Neural cell (in vitro differentiated cells): ENCODE measurements around the gene NME3. TPM values are rescaled to one million over a fixed set of nuclear protein-coding genes. Genes with fewer than 3 reads are reported as not detected.

Source experiments
- H2AFZ ChIP-seq: fragments of 200-600, 300-800 bp; sonication (generic), shearing (Covaris generic); 2 replicates; pipeline ENCODE4 v1.6.0; 2014; ENCODE audit warnings: low read depth, mild to moderate bottlenecking, antibody characterized with exemption, low read length, moderate library complexity
- H3F3A ChIP-seq: fragments of 200-600 bp; shearing (Covaris generic); 2 replicates; pipeline ENCODE4 v1.6.1; 2016; ENCODE audit warnings: mild to moderate bottlenecking, moderate library complexity, mixed read lengths, antibody characterized with exemption, low read length; ENCODE audit not compliant: insufficient read depth, poor library complexity, severe bottlenecking
- H3K27ac ChIP-seq: fragments of 200-600, 300-800 bp; sonication (generic), shearing (Covaris generic); 2 replicates; pipeline ENCODE4 v1.5.1; 2014; ENCODE audit warnings: mild to moderate bottlenecking, low read length, moderate library complexity
- H3K27me3 ChIP-seq: fragments of 300-800, 200-600 bp; sonication (generic), shearing (Covaris generic); 2 replicates; pipeline ENCODE4 v1.6.0; 2014; ENCODE audit warnings: mild to moderate bottlenecking, low read depth, low read length, moderate library complexity; ENCODE audit not compliant: insufficient read depth
- H3K36me3 ChIP-seq: fragments of 300-800, 200-600 bp; sonication (generic), shearing (Covaris generic); 2 replicates; pipeline ENCODE4 v1.5.1; 2014; ENCODE audit warnings: mild to moderate bottlenecking, antibody characterized with exemption, low read length, moderate library complexity; ENCODE audit not compliant: insufficient read depth
- H3K4me2 ChIP-seq: fragments of 300-800, 200-600 bp; sonication (generic), shearing (Covaris generic); 2 replicates; pipeline ENCODE4 v1.6.0; 2014; ENCODE audit warnings: mild to moderate bottlenecking, low read length
- H3K4me3 ChIP-seq: fragments of 300-800, 200-600 bp; sonication (generic), shearing (Covaris generic); 2 replicates; pipeline ENCODE4 v1.5.1; 2014; ENCODE audit warnings: mild to moderate bottlenecking, low read length, moderate library complexity
- H3K79me2 ChIP-seq: fragments of 200-600 bp; shearing (Covaris generic); replicated peaks from 2 replicates; pipeline ENCODE4 v1.6.0; 2014; ENCODE audit warnings: mild to moderate bottlenecking, low read length, moderate library complexity; ENCODE audit not compliant: insufficient read depth
- H3K9ac ChIP-seq: fragments of 300-800, 200-600 bp; sonication (generic), shearing (Covaris generic); 2 replicates; pipeline ENCODE4 v1.6.1; 2016; ENCODE audit warnings: mild to moderate bottlenecking, low read length, mixed read lengths
- H3K9me2 ChIP-seq: fragments of 200-600 bp; shearing (Covaris generic); 2 replicates; pipeline ENCODE4 v1.6.1; 2016; ENCODE audit warnings: mild to moderate bottlenecking, low read length, mixed read lengths; ENCODE audit not compliant: insufficient read depth
- H3K9me3 ChIP-seq: fragments of 200-600, 300-800 bp; sonication (generic), shearing (Covaris generic); 2 replicates; pipeline ENCODE4 v1.6.1; 2016; ENCODE audit warnings: mild to moderate bottlenecking, mixed run types, low read length, moderate library complexity, mixed read lengths
- H4K20me1 ChIP-seq: fragments of 200-600 bp; shearing (Covaris generic); 2 replicates; pipeline ENCODE4 v1.6.1; 2016; ENCODE audit warnings: mild to moderate bottlenecking, mixed run types; ENCODE audit not compliant: insufficient read depth
- EP300 ChIP-seq: fragments of 450-650 bp; conservative IDR thresholded peaks from 2 replicates; pipeline ENCODE4 v1.6.1; 2014; ENCODE audit warnings: antibody characterized with exemption, mild to moderate bottlenecking, moderate library complexity; ENCODE audit not compliant: poor library complexity, severe bottlenecking
- EZH2 ChIP-seq: fragments of 200-600, 300-800 bp; shearing (Covaris generic), sonication (generic); IDR thresholded peaks from 2 replicates; pipeline ENCODE4 v1.6.1; 2014; ENCODE audit warnings: antibody characterized with exemption, low read length, borderline replicate concordance, mild to moderate bottlenecking; ENCODE audit not compliant: insufficient read depth, poor library complexity, severe bottlenecking
- MXI1 ChIP-seq: fragments of 450-650 bp; conservative IDR thresholded peaks from 2 replicates; pipeline ENCODE4 v1.6.1; 2014; ENCODE audit warnings: antibody characterized with exemption, mild to moderate bottlenecking; ENCODE audit not compliant: poor library complexity, severe bottlenecking
- POLR2AphosphoS5 ChIP-seq: IDR thresholded peaks from 2 replicates; pipeline ENCODE4 v1.6.1; 2012
- RAD21 ChIP-seq: fragments of 450-650 bp; conservative IDR thresholded peaks from 2 replicates; pipeline ENCODE4 v1.6.1; 2014; ENCODE audit warnings: antibody characterized with exemption, mild to moderate bottlenecking, moderate library complexity
- SMC3 ChIP-seq: fragments of 450-650 bp; conservative IDR thresholded peaks from 2 replicates; pipeline ENCODE4 v1.6.1; 2014; ENCODE audit warnings: antibody characterized with exemption, mild to moderate bottlenecking, moderate library complexity; ENCODE audit not compliant: poor library complexity
- TAF1 ChIP-seq: IDR thresholded peaks from 2 replicates; pipeline ENCODE4 v1.6.1; 2012; ENCODE audit warnings: low read depth
- polyA plus RNA-seq: library from polyadenylated mRNA; depleted of rRNA; stranded (reverse); fragments of >200 nt; gene quantifications from 2 replicates; pipeline ENCODE4 v1.2.3, GENCODE V29; 2014
- TF ChIP-seq, protein P1 (sequence below): fragments of 450-650 bp; IDR thresholded peaks from 2 replicates; pipeline ENCODE4 v1.5.1; 2014; ENCODE audit warnings: antibody characterized with exemption, mild to moderate bottlenecking, moderate library complexity; ENCODE audit not compliant: poor library complexity, severe bottlenecking
- TF ChIP-seq, protein P2 (sequence below): IDR thresholded peaks from 2 replicates; pipeline ENCODE4 v1.6.1; 2012; ENCODE audit warnings: borderline replicate concordance

Gene NME3
- polyA plus RNA-seq, 1 donor from 2014 or later = 102 TPM

DNA sequence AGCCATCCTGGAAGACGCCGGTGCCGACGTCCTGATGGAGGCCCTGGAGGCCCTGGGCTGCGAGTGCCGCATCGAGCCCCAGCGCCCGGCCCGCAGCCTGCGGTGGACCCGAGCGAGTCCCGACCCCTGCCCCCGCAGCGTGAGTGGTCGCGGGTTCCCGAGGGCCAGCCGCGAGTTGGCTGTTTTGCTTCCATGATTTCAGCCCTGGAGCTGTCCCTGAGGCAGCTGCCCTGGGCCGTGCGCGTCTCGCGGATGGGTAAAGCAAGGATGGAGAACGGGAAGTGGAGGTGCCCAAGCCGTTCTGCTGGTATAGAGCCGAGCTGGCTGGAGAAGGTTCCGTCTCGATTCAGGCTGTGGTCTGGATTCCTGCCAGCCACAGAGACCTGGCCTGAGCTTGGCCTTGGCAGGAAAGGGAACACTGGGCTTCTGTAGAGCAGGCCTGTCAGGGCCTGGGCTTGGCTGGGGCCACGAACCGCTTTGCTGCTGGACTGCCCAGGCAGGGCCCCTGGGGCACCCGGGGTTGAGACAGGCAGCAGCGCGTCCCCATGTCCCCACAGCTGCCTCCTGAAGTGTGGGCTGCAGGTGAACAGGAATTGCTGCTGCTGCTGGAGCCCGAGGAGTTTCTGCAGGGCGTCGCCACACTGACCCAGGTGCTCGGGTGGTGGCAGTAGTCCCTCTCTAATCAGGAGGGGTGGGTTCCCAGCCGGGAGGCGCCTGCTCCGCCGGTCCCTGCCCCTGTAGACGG is 2.5 kb upstream of the NME3 start:
- peaks cover 9% of the 10 kb centered on the region for H3K79me2 ChIP-seq
- peak overlapping the region; percentile 74 for H3K27ac ChIP-seq
- H3K9me3 ChIP-seq = no peaks in the 10 kb centered on the region
- TF ChIP-seq, protein P1, sequence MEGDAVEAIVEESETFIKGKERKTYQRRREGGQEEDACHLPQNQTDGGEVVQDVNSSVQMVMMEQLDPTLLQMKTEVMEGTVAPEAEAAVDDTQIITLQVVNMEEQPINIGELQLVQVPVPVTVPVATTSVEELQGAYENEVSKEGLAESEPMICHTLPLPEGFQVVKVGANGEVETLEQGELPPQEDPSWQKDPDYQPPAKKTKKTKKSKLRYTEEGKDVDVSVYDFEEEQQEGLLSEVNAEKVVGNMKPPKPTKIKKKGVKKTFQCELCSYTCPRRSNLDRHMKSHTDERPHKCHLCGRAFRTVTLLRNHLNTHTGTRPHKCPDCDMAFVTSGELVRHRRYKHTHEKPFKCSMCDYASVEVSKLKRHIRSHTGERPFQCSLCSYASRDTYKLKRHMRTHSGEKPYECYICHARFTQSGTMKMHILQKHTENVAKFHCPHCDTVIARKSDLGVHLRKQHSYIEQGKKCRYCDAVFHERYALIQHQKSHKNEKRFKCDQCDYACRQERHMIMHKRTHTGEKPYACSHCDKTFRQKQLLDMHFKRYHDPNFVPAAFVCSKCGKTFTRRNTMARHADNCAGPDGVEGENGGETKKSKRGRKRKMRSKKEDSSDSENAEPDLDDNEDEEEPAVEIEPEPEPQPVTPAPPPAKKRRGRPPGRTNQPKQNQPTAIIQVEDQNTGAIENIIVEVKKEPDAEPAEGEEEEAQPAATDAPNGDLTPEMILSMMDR = peak; percentile 47
- no peak for TF ChIP-seq RAD21
- TF ChIP-seq, protein P2, sequence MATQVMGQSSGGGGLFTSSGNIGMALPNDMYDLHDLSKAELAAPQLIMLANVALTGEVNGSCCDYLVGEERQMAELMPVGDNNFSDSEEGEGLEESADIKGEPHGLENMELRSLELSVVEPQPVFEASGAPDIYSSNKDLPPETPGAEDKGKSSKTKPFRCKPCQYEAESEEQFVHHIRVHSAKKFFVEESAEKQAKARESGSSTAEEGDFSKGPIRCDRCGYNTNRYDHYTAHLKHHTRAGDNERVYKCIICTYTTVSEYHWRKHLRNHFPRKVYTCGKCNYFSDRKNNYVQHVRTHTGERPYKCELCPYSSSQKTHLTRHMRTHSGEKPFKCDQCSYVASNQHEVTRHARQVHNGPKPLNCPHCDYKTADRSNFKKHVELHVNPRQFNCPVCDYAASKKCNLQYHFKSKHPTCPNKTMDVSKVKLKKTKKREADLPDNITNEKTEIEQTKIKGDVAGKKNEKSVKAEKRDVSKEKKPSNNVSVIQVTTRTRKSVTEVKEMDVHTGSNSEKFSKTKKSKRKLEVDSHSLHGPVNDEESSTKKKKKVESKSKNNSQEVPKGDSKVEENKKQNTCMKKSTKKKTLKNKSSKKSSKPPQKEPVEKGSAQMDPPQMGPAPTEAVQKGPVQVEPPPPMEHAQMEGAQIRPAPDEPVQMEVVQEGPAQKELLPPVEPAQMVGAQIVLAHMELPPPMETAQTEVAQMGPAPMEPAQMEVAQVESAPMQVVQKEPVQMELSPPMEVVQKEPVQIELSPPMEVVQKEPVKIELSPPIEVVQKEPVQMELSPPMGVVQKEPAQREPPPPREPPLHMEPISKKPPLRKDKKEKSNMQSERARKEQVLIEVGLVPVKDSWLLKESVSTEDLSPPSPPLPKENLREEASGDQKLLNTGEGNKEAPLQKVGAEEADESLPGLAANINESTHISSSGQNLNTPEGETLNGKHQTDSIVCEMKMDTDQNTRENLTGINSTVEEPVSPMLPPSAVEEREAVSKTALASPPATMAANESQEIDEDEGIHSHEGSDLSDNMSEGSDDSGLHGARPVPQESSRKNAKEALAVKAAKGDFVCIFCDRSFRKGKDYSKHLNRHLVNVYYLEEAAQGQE = no peak
- H3F3A ChIP-seq = no peaks in the 10 kb centered on the region
- H3K9ac ChIP-seq = peak overlapping the region; percentile 84
- no peaks in the 10 kb centered on the region for H3K27me3 ChIP-seq
- peak overlapping the region; percentile 98 for H3K4me3 ChIP-seq
- no peaks in the 10 kb centered on the region for H3K9me2 ChIP-seq
- peak overlapping the region; percentile 8 for H2AFZ ChIP-seq
- no peaks in the 10 kb centered on the region for H3K36me3 ChIP-seq
- peak overlapping the region; percentile 89 for H3K4me2 ChIP-seq
- peaks cover 10% of the 10 kb centered on the region for H4K20me1 ChIP-seq

DNA sequence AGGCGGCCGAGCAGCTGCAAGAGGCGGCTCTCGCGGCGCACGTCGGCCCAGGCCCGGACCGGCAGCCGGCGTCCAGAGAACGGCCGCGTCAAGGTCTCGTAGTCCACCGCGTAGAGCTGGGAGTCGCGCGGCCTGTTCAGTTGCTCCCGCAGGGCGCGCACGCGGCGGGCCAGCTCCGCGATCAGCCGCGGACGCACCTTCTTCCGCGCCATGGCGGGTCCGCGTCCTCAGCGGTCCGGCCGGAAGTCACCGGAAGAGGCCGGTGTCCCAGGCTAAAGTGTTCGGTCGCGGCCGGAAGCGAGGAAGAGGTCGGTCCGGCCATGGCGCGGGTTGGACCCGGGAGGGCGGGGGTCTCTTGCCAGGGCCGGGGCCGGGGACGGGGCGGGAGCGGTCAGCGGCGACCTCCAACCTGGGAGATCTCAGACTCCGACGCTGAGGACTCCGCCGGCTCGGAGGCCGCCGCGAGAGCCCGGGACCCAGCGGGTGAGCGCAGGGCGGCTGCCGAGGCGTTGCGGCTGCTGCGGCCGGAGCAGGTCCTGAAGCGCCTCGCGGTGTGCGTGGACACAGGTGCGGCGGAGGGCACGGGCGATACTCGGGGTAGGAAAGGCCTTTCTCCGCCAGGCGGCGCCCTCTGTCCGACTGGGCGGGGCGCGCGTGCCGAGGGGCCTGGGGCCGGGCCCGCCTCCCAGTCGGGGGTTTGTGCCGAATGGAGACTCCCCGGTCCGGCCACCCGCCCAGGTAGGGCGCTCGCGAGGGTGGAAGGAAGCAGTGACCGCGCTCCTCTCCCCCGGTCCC is 1.8 kb upstream of the NME3 start, which contains the start of gene MRPS34:
MRPS34 (minus strand) TSS at position 227 of the 795 bp plus-strand sequence; CDS start at position 212, 15 bp downstream.
- Histone ChIP-seq H3K9ac (peak within 1 kb of the TSS; percentile 84), H3K4me3 (peak within 1 kb of the TSS; percentile 98), H4K20me1 (peaks cover 5% of the 10 kb centered on the region), H2AFZ (peak within 1 kb of the TSS; percentile 8), H3K9me2 (no peaks in the 10 kb centered on the region), H3K27me3 (no peaks in the 10 kb centered on the region), H3K4me2 (peak within 1 kb of the TSS; percentile 93), H3F3A (no peaks in the 10 kb centered on the region), H3K36me3 (no peaks in the 10 kb centered on the region), H3K9me3 (no peaks in the 10 kb centered on the region), H3K79me2 (peaks cover 9% of the 10 kb centered on the region), H3K27ac (peak within 1 kb of the TSS; percentile 74)
- TF ChIP-seq EZH2 = no peak
- TF ChIP-seq RAD21 = peak; percentile 47
- peak; percentile 77 for TF ChIP-seq TAF1
- TF ChIP-seq, protein P1 = peak; percentile 85
- peak; percentile 72 for TF ChIP-seq SMC3
- peak; percentile 81 for TF ChIP-seq POLR2AphosphoS5
- TF ChIP-seq EP300 = no peak
- TF ChIP-seq, protein P2 = peak; percentile 79
- peak; percentile 88 for TF ChIP-seq MXI1
